Dermis microvascular lymphatic vessel endothelial cell (primary cell): Measurements from ENCODE around the gene RHCG. TPM values are rescaled to one million over a fixed set of nuclear protein-coding genes. Genes with fewer than 3 reads are reported as not detected.

Experiments
- DNase-seq, 2 donors: peaks; one replicate each; pipeline versions ENCODE4 v3.0.0 to v3.0.0-alpha.2; 2010; ENCODE audit warnings: low read depth in 2 of 2
- total RNA-seq: library from RNA; depleted of rRNA; stranded (reverse); fragments of >200 nt; gene quantifications from 2 replicates; pipeline ENCODE4 v1.2.1, GENCODE V29; 2014

Gene RHCG
- total RNA-seq, 1 donor from 2014 or later, result not detected

DNA sequence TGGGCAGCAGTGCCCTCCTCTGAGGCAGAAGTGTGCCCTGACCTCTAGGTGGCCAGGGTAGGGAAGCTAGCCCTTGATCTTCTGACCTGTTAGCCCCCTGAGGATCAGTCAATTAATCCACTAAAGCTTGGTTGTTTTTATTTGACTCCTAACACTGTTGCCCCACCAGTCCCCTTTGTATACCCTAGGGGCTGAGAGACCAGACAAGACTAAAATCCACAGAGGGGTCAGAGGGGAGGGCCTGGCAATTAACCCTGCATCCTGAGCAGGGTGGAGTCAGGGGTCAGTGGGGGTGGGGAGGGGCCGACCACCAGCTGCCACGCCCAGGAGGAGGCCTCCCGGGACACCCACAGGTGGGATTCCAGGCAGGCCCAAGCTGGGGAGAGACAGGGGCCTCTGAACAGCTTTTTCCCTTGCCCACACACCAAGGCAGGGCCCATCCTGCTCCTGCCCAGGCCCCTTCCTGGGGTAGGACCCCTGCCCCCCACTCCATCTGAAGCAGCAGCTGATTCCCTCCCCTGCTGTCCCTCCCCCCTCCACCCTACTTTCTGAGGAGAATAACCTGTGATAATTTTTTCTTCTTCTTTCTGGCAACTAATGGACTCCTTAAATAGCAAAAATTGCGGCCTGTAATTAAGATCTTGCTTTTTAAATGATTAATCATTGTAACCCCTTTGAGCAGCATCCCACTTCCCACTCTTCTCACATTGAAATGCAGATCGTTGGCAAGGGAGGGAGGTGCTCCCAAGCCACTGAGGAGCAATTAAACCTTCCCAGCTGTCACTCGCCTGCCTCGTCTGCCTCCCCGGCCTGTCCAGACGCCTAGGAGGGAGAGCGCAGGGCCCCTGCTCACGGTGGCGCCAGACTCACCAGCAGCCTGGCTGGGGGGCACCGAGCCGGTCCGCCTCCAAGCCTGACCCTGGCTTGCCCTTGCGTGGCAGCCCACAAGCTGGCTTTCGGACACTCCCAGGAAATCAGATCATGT lies 51.9 kb downstream of the RHCG start:
- DNase-seq, result no peak

DNA sequence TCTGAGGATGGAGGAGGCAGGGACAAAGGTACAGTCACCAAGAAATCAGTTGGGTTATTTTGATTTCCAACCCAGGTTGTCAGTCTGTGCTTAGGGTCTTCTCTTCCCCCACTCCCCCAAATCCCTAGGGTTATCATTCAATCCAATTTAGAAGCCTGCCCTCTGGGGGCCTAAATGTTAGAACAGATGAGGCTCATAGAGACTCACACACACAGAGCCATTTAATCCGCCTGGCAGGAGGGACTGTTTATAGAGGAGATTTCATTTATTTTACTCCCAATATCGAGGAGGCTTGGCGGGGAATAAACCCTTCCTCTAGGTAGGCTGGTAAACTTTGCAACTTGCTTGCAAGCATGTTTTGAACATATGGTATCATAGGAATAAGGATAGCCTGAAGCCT lies 52.8 kb downstream of the RHCG start:
- no peak for DNase-seq

DNA sequence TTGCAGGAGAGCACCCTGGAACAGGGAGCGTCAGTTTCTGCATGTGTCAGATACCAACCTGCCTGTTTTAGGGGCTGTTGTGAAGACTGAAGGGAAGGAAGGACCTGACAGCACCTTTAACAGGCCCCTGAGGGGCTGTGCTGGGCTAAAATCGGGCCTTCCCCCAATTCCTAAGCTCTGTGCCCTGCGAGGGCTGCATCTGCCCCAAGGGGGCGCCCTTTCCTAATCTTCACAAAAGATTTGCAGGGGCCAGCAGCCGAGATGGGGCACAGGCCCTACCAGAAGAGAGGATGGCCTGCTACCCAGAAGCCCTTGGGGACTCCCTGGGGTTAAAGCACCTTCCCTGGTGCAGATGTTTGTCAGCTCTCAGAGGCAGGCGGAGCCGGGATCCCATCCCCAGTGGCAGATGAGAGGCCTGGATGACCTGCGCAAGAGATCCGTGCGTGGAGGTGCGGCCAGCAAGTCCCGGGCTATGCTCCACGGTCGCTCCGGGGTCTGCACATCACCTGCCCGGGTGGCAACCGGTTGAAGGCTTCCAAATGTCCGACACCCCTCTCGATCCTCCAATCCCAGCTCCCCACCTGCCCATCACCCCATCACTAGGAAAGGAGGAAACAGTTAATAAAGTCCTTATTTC lies 53.6 kb downstream of the RHCG start:
- peak in 1 of 2 donors; percentile 20 for DNase-seq

DNA sequence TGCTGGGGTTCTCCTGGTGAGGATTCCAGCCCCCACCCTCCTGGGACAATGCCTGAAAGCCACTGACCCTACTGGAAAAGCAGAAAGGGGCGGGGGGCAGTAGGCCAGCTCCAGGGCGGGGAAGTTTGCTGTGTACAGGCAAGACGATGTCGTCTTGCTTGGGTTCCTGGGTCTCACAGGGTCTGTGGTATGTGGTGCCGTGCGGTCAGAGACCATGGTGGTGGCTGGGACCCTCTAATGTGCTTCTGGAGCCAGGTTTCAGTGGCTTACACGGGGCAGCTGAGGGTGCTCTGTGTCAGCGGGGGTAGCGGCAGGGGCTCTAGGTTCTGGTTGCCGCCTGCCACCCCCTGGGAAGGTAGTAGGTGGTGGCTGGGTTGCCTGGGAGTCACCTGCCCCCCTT lies 54.2 kb downstream of the RHCG start:
- no peak for DNase-seq

GRCh38 chr15:89441295-89441812 lies 55.0 kb downstream of the RHCG start:
- no peak for DNase-seq

- no peak for DNase-seq
Measured at GRCh38 chr15:89439764-89440163, 56.6 kb downstream of the RHCG start.

GRCh38 chr15:89436560-89437311 lies 59.6 kb downstream of the RHCG start:
- no peak for DNase-seq

DNA sequence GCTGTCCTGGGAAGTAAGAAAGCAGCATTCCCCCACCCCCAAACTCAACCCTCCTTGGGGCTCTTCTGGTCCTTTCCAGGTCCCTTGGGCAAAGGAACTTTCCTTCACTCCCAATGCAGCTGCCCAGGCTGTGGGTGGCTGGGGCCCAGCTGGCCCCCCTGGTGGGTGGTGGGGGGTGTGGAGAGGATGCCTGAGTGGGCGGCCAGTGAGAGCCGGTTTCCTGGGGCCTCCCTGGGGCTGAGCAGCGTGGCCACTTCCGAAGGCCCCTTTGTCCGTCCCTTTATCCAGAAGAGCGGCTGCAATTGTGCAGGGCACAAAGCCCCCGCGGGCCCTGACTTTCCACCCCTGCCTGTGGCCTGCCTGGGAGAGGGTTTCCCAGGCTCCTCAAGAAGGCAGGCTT lies 61.0 kb downstream of the RHCG start:
- DNase-seq, result no peak

DNA sequence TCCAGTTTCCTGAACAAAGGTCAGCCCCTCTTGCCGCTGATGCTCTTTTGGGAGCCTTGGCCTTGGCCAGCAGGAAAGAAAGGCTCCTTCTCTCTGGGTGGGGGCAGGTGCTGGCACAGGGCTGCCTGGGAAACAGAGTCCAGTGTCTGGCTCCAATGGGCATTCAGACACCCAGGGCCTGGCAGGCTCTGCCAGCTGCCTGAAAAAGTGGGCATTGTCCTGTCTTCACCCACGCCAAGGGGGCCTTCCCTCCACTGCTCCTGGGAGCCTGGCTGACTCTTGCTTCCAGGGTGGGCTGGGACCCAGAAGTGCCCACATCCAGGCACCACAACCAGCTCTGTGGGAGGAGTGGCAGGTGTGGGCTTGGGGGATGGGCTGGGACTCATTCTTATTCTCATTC lies 62.7 kb downstream of the RHCG start:
- DNase-seq, result no peak

- DNase-seq, result peak; percentile 43 to 66
Measured at GRCh38 chr15:89430530-89431341, 65.6 kb downstream of the RHCG start.

GRCh38 chr15:89429986-89430385 lies 66.4 kb downstream of the RHCG start:
- DNase-seq, result no peak

GRCh38 chr15:89429023-89429422 lies 67.4 kb downstream of the RHCG start:
- peak in 1 of 2 donors; percentile 12 for DNase-seq

- no peak for DNase-seq
Measured at GRCh38 chr15:89428246-89428645, 68.1 kb downstream of the RHCG start.

GRCh38 chr15:89426500-89426899 lies 69.9 kb downstream of the RHCG start:
- DNase-seq, result no peak

DNA sequence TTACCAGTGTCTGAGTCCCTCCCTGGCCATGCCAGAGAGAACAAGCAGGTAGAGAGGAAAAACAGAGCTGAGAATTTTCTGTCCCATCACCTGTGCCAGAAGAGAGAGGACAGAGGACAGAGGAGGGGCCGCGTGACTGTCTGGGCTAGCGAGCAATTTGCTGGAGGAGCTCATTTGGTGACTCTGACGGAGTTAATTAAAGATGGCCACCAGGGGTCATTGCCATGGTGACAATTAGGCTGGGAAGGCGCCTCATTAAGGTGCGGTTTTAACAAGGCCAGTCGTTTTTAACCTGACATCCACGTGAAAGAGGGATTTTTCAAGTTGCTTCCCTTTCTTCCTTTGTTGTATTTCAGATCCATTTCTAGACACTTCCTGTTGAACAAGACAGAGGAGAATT lies 72.4 kb downstream of the RHCG start:
- DNase-seq, result no peak

Other genes with a start within 250 kb of the RHCG start
- 53.5 and 67.1 TPM in 2 replicates for gene POLG, start 161.8 kb downstream of the RHCG start, total RNA-seq
- 1.5 and 2.7 TPM in 2 replicates for gene TICRR, start 78.9 kb upstream of the RHCG start, total RNA-seq
- 0.64 and 1.0 TPM in 2 replicates for gene KIF7, start 158.9 kb upstream of the RHCG start, total RNA-seq
- under 0.01 TPM in 1 of 2 replicates, not detected in the other for gene PLIN1, start 182.8 kb upstream of the RHCG start, total RNA-seq
- gene PEX11A, start 194.2 kb upstream of the RHCG start, total RNA-seq, result 3.6 and 5.8 TPM in 2 replicates
- under 0.01 TPM in 1 of 2 replicates, not detected in the other for gene WDR93, start 194.2 kb upstream of the RHCG start, total RNA-seq